GM12878 (cell line): ENCODE data around the gene RNF126. TPM values are rescaled to one million over a fixed set of nuclear protein-coding genes. Genes with fewer than 3 reads are reported as not detected.

Experiments used
- ATAC-seq: fragments of 200-7000 bp; cut with Tn5 transposase; 3 replicates; pipeline ENCODE4 v1.9.1; 2020; ENCODE audit warnings: mild to moderate bottlenecking, moderate library complexity
- BruUV-seq: library from RNA; stranded (reverse); fragments of 400-500 nt; replicated peaks from 2 replicates; lab custom pipeline; 2021; lab: Mats Ljungman, UMichigan
- CTCF ChIA-PET: fragments of 300-600 bp; sonication (Branson Sonifier 250); formaldehyde crosslinking; extraction: SDS; loops from one replicate; lab custom pipeline; 2021; ENCODE audit warnings: inconsistent platforms; lab: Yijun Ruan, JAX
- POLR2A ChIA-PET: fragments of 350-600 bp; formaldehyde crosslinking; extraction: SDS; loops from one replicate; lab custom pipeline; 2021; ENCODE audit warnings: inconsistent platforms; lab: Charles Lee
- RAD21 ChIA-PET: fragments of 300-600 bp; sonication (Branson Sonifier 250); formaldehyde crosslinking; loops from one replicate; lab custom pipeline; 2023; ENCODE audit warnings: antibody characterized with exemption; ENCODE audit not compliant: unreplicated experiment; lab: Charles Lee
- SMC1A ChIA-PET: fragments of 300-600 bp; sonication (Branson Sonifier 250); formaldehyde crosslinking; loops from one replicate; lab custom pipeline; 2023; ENCODE audit not compliant: unreplicated experiment, uncharacterized antibody; lab: Charles Lee
- DNase-seq: peaks from one replicate; pipeline ENCODE4 v3.0.0-alpha.2; 2011; ENCODE audit warnings: low read depth, low spot score
- FAIRE-seq: peaks from 3 replicates; lab custom pipeline; 2011; peaks lifted over from hg19 to GRCh38; lab: Jason Lieb, UNC
- H2AFZ ChIP-seq: 2 replicates; pipeline ENCODE4 v1.6.0; 2011; ENCODE audit warnings: low read depth, low read length, control low read depth; ENCODE audit not compliant: control insufficient read depth
- H3K27ac ChIP-seq: 2 replicates; pipeline ENCODE4 v1.5.1; 2011; ENCODE audit warnings: control low read depth; ENCODE audit not compliant: control insufficient read depth, insufficient read depth
- H3K27me3 ChIP-seq, 2 experiments: replicated peaks in 1 of 2; 2 replicates each; pipeline versions ENCODE4 v1.6.0 to v1.6.1; 2011; ENCODE audit warnings: low read length in 1 of 2; ENCODE audit not compliant: control insufficient read depth in 2 of 2, insufficient read depth in 2 of 2
- H3K36me3 ChIP-seq, 2 experiments: 2 replicates each; pipeline ENCODE4 v1.5.1; 2011; ENCODE audit warnings: low read length in 1 of 2; ENCODE audit not compliant: control insufficient read depth in 2 of 2, insufficient read depth in 2 of 2
- H3K4me1 ChIP-seq: 2 replicates; pipeline ENCODE4 v1.6.1; 2011; ENCODE audit warnings: mild to moderate bottlenecking, low read length, moderate library complexity, mixed read lengths; ENCODE audit not compliant: control insufficient read depth, insufficient read depth
- H3K4me2 ChIP-seq: 2 replicates; pipeline ENCODE4 v1.6.0; 2011; ENCODE audit warnings: control low read depth; ENCODE audit not compliant: control insufficient read depth, insufficient read depth
- H3K4me3 ChIP-seq: fragments of 200-600 bp; sonication (generic); 2 replicates; pipeline ENCODE4 v1.5.1; 2016
- H3K79me2 ChIP-seq: 2 replicates; pipeline ENCODE4 v1.6.0; 2011; ENCODE audit warnings: low read length; ENCODE audit not compliant: control insufficient read depth, insufficient read depth
- H3K9ac ChIP-seq: 2 replicates; pipeline ENCODE4 v1.8.0; 2011; ENCODE audit warnings: low read length, control low read depth, mixed read lengths; ENCODE audit not compliant: control insufficient read depth, insufficient read depth
- H3K9me3 ChIP-seq: replicated peaks from 3 replicates; pipeline ENCODE4 v1.5.1; 2011; ENCODE audit warnings: mild to moderate bottlenecking, low read length; ENCODE audit not compliant: control insufficient read depth, insufficient read depth
- H4K20me1 ChIP-seq: 2 replicates; pipeline ENCODE4 v1.6.0; 2011; ENCODE audit not compliant: control insufficient read depth, insufficient read depth
- ASH2L ChIP-seq: fragments of 300-600, 200-600 bp; sonication (generic); IDR thresholded peaks from 2 replicates; pipeline ENCODE4 v1.6.1; 2017; ENCODE audit warnings: low read depth, mild to moderate bottlenecking, borderline replicate concordance
- ATF2 ChIP-seq: IDR thresholded peaks from 2 replicates; pipeline ENCODE4 v1.6.1; 2012; ENCODE audit warnings: low read length, inconsistent platforms
- CHD2 ChIP-seq: IDR thresholded peaks from 2 replicates; pipeline ENCODE4 v1.6.1; 2011; ENCODE audit warnings: low read depth, low read length, improper control_type of control experiment, borderline replicate concordance
- HCFC1 ChIP-seq: fragments of 150-350 bp; IDR thresholded peaks from 2 replicates; pipeline ENCODE4 v1.6.1; 2014; ENCODE audit warnings: low read length
- IRF5 ChIP-seq: fragments of 450-650 bp; IDR thresholded peaks from 2 replicates; pipeline ENCODE4 v1.6.1; 2017; ENCODE audit warnings: borderline replicate concordance
- MYB ChIP-seq: fragments of 150-350 bp; IDR thresholded peaks from 2 replicates; pipeline ENCODE4 v1.6.1; 2014; ENCODE audit warnings: mild to moderate bottlenecking, low read depth, low read length, borderline replicate concordance
- NFIC ChIP-seq: IDR thresholded peaks from 2 replicates; pipeline ENCODE4 v1.6.1; 2012; ENCODE audit warnings: low read depth, mild to moderate bottlenecking, inconsistent platforms, low read length, moderate library complexity
- RB1 ChIP-seq: fragments of 450-650 bp; formaldehyde crosslinking; IDR thresholded peaks from 2 replicates; pipeline ENCODE4 v1.6.1; 2017; ENCODE audit warnings: mild to moderate bottlenecking, borderline replicate concordance
- STAT3 ChIP-seq: IDR thresholded peaks from 2 replicates; pipeline ENCODE4 v1.6.1; 2011; ENCODE audit warnings: low read depth, low read length, improper control_type of control experiment
- WRNIP1 ChIP-seq: IDR thresholded peaks from 2 replicates; pipeline ENCODE4 v1.6.1; 2011; ENCODE audit warnings: low read depth, low read length, improper control_type of control experiment, borderline replicate concordance
- ZNF592 ChIP-seq: fragments of 450-650 bp; IDR thresholded peaks from 2 replicates; pipeline ENCODE4 v1.6.1; 2017; ENCODE audit warnings: mild to moderate bottlenecking, moderate library complexity
- WGBS: methylation state at CpG from one replicate; pipeline ENCODE4 v1.1.6; 2016; ENCODE audit warnings: low lambda C conversion rate; ENCODE audit not compliant: insufficient replicate concordance, insufficient coverage; ENCODE audit errors: missing lambda C conversion rate; 5-methylcytosine and 5-hydroxymethylcytosine counted together
- in situ Hi-C: fragments of 300-500 bp; cut with MboI; formaldehyde crosslinking; loops from 9 replicates; pipeline ENCODE4 v1.14.3; 2018; ENCODE audit warnings: mixed read lengths
- intact Hi-C: fragments of 100-400 bp; cut with micrococcal nuclease; formaldehyde crosslinking; loops from one replicate; pipeline ENCODE4 v1.14.2; 2022; ENCODE audit not compliant: unreplicated experiment
- polyA plus RNA-seq, 11 experiments: library from polyadenylated mRNA; depleted of rRNA in 4 of 11; unstranded in 6 of 11; stranded (reverse) in 5 of 11; fragments of >200 nt; fragmentation: Nextera tagmentation in 4 of 11; fragmentation: Illumina TruSeq in 1 of 11; extraction: Ambion mirVana in 4 of 11; extraction: Trizol in 1 of 11; gene quantifications; 1 replicate in 1 of 11; 2 replicates in 10 of 11; pipeline versions ENCODE4 v1.2.1 to v1.2.3, GENCODE V29; 2011 to 2016; ENCODE audit warnings: inconsistent platforms in 2 of 11, missing spikeins in 2 of 11, low read depth in 1 of 11
- total RNA-seq, 4 experiments: library from RNA; depleted of rRNA in 3 of 4; stranded (reverse); fragments of >200 nt in 3 of 4; fragmentation: Illumina TruSeq in 1 of 4; extraction: Trizol in 1 of 4; gene quantifications; 2 replicates each; pipeline versions ENCODE4 v1.2.1 to v1.2.3, GENCODE V29; 2013 to 2021
- TF ChIP-seq, protein P1 (sequence below): IDR thresholded peaks from 2 replicates; pipeline ENCODE4 v1.6.1; 2011; ENCODE audit warnings: mild to moderate bottlenecking, low read depth, low read length, moderate library complexity; ENCODE audit not compliant: insufficient replicate concordance
- TF ChIP-seq, protein P2 (sequence below): fragments of 450-650 bp; IDR thresholded peaks from 2 replicates; pipeline ENCODE4 v1.6.1; 2017; ENCODE audit warnings: mild to moderate bottlenecking, low read depth, inconsistent platforms; ENCODE audit not compliant: poor library complexity, severe bottlenecking

The RNF126 gene
- total and polyA plus RNA-seq, 10 of the 15 experiments (the other 5 are each of a cell fraction or from before 2014, with no cell fraction given) = 0.45 to 100 (median 50.6) TPM

- DNase-seq = no peak
- H3K36me3 ChIP-seq = no peaks in the 10 kb centered on the region
- H3K4me2 ChIP-seq = no peak overlapping the region
- peaks cover 0 to 2% of the 10 kb centered on the region in 2 experiments; a peak in 2 of 4 replicates for H3K27me3 ChIP-seq
- H3K4me3 ChIP-seq = no peak overlapping the region
- H3K9ac ChIP-seq = no peak overlapping the region
- intact Hi-C loops = no loop called here
- CTCF ChIA-PET = interaction anchor here (1.8 kb wide), 1 partner anchor 25 kb away, joined by 4 read pairs; no protein-coding TSS in a partner anchor
- 20% methylated on average over 14 of the region's 14 CpGs for WGBS
- H2AFZ ChIP-seq = no peak overlapping the region; the same call in 1 of the 2 replicates
- H3K9me3 ChIP-seq = no peaks in the 10 kb centered on the region; the same call in 2 of the 3 replicates
- H3K79me2 ChIP-seq = no peaks in the 10 kb centered on the region
- no peak for ATAC-seq
- no peak overlapping the region for H3K27ac ChIP-seq
- no TSS peak for BruUV-seq
- H4K20me1 ChIP-seq = no peaks in the 10 kb centered on the region
- in situ Hi-C loops = no loop called here
- no peaks in the 10 kb centered on the region for H3K4me1 ChIP-seq
- RAD21 ChIA-PET = no interaction called here
- POLR2A ChIA-PET = no interaction called here
- SMC1A ChIA-PET = no interaction called here
- no peak for FAIRE-seq
- no peak for TF ChIP-seq CHD2
- TF ChIP-seq MYB = no peak
- TF ChIP-seq RB1 = no peak
- TF ChIP-seq, protein P1, sequence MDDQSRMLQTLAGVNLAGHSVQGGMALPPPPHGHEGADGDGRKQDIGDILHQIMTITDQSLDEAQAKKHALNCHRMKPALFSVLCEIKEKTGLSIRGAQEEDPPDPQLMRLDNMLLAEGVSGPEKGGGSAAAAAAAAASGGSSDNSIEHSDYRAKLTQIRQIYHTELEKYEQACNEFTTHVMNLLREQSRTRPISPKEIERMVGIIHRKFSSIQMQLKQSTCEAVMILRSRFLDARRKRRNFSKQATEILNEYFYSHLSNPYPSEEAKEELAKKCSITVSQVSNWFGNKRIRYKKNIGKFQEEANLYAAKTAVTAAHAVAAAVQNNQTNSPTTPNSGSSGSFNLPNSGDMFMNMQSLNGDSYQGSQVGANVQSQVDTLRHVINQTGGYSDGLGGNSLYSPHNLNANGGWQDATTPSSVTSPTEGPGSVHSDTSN = no peak
- TF ChIP-seq NFIC = no peak
- TF ChIP-seq, protein P2, sequence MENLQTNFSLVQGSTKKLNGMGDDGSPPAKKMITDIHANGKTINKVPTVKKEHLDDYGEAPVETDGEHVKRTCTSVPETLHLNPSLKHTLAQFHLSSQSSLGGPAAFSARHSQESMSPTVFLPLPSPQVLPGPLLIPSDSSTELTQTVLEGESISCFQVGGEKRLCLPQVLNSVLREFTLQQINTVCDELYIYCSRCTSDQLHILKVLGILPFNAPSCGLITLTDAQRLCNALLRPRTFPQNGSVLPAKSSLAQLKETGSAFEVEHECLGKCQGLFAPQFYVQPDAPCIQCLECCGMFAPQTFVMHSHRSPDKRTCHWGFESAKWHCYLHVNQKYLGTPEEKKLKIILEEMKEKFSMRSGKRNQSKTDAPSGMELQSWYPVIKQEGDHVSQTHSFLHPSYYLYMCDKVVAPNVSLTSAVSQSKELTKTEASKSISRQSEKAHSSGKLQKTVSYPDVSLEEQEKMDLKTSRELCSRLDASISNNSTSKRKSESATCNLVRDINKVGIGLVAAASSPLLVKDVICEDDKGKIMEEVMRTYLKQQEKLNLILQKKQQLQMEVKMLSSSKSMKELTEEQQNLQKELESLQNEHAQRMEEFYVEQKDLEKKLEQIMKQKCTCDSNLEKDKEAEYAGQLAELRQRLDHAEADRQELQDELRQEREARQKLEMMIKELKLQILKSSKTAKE = no peak
- TF ChIP-seq HCFC1 = no peak
- no peak for TF ChIP-seq IRF5
- TF ChIP-seq WRNIP1 = no peak
- TF ChIP-seq STAT3 = no peak
- no peak for TF ChIP-seq ATF2
- no peak for TF ChIP-seq ZNF592
- no peak for TF ChIP-seq ASH2L
Observed at GRCh38 chr19:704447-704741, 41.4 kb upstream of the RNF126 start.
